ENCODE measurements around the gene NDUFAF3. TPM values are rescaled to one million over a fixed set of nuclear protein-coding genes. Genes with fewer than 3 reads are reported as not detected.

The NDUFAF3 gene
- total RNA-seq, 1 experiment from 2014 or later = 58.9 TPM

- Histone ChIP-seq H3K27ac (no peak overlapping the region), H3K9me3 (replicated peaks) (no peaks in the 10 kb centered on the region), H3K4me1 (peaks cover 6% of the 10 kb centered on the region), H3K4me3 (no peak overlapping the region), H3K36me3 (peaks cover 56% of the 10 kb centered on the region), H3K27me3 (no peaks in the 10 kb centered on the region)
- DNase-seq = no peak
These were observed 8.4 kb downstream of the NDUFAF3 start for GRCh38 chr3:49030321-49030720.

GRCh38 chr3:49032646-49033304, 10.9 kb downstream of the NDUFAF3 start:
- Histone ChIP-seq H3K4me1 (peaks cover 6% of the 10 kb centered on the region), H3K36me3 (peaks cover 35% of the 10 kb centered on the region), H3K9me3 (replicated peaks) (no peaks in the 10 kb centered on the region), H3K27me3 (no peaks in the 10 kb centered on the region), H3K4me3 (no peak overlapping the region), H3K27ac (no peak overlapping the region)
- no peak for DNase-seq

DNA sequence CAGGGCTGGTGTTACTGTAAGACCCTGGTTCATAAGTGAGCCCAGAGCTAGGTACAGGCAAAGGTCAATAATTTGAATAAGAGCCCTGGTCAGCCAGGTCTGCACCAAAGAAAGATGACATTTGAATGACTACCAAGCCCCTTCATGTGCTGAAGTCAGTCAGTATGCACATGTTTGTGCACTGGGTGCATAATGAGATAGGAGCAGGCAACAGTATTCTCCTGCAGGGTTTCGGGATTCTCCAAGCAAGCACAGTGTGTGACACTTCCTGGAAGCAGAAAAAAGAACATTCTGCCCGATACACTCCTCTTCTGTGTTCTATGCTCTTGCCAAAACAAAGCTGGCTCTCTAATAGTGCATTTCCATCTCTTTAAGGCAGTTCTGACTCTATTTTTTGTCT, 12.7 kb downstream of the NDUFAF3 start:
- Histone ChIP-seq H3K4me1 (no peaks in the 10 kb centered on the region), H3K36me3 (peaks cover 41% of the 10 kb centered on the region), H3K4me3 (no peak overlapping the region), H3K27me3 (no peaks in the 10 kb centered on the region), H3K9me3 (replicated peaks) (no peaks in the 10 kb centered on the region), H3K27ac (no peak overlapping the region)
- DNase-seq = no peak

- Histone ChIP-seq H3K27ac (no peak overlapping the region), H3K36me3 (peaks cover 45% of the 10 kb centered on the region), H3K9me3 (replicated peaks) (no peaks in the 10 kb centered on the region), H3K4me1 (no peaks in the 10 kb centered on the region), H3K4me3 (no peak overlapping the region), H3K27me3 (no peaks in the 10 kb centered on the region)
- DNase-seq = no peak
These were observed 13.4 kb downstream of the NDUFAF3 start for GRCh38 chr3:49035281-49035680.

- H3K4me3 ChIP-seq = no peak overlapping the region
- DNase-seq = no peak
- H3K9me3 ChIP-seq (replicated peaks) = no peaks in the 10 kb centered on the region
- no peak overlapping the region for H3K27ac ChIP-seq
- H3K36me3 ChIP-seq = peaks cover 51% of the 10 kb centered on the region
- no peaks in the 10 kb centered on the region for H3K4me1 ChIP-seq
- no peaks in the 10 kb centered on the region for H3K27me3 ChIP-seq
These were observed 31.6 kb downstream of the NDUFAF3 start for GRCh38 chr3:49053543-49053942.

- peaks cover 51% of the 10 kb centered on the region for H3K36me3 ChIP-seq
- no peaks in the 10 kb centered on the region for H3K9me3 ChIP-seq (replicated peaks)
- H3K27ac ChIP-seq = no peak overlapping the region
- no peaks in the 10 kb centered on the region for H3K27me3 ChIP-seq
- no peak overlapping the region for H3K4me3 ChIP-seq
- H3K4me1 ChIP-seq = no peaks in the 10 kb centered on the region
- no peak for DNase-seq
These were observed 32.5 kb downstream of the NDUFAF3 start for GRCh38 chr3:49054344-49054862.

GRCh38 chr3:49057268-49057667, 35.3 kb downstream of the NDUFAF3 start:
- no peak for DNase-seq
- H3K36me3 ChIP-seq = peaks cover 59% of the 10 kb centered on the region

DNA sequence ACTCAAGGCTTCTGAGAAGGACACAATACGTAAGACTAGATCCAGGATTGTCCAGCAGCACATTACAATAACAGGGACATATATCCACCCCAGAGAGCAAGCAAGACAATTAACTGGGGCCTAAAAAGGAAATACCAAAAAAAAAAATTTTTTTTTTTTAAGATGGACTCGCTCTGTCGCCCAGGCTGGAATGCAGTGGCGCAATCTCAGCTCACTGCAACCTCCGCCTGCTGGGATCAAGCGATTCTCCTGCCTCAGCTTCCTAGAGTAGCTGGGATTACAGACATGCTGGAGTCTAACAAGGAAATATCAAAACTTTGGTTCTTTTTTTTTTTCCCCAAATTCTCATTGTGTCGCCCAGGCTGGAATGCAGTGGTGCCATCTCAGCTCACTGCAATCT, 36.1 kb downstream of the NDUFAF3 start:
- H3K9me3 ChIP-seq (replicated peaks) = no peaks in the 10 kb centered on the region
- H3K27me3 ChIP-seq = no peaks in the 10 kb centered on the region
- H3K4me1 ChIP-seq = no peaks in the 10 kb centered on the region
- peaks cover 59% of the 10 kb centered on the region for H3K36me3 ChIP-seq
- H3K27ac ChIP-seq = no peak overlapping the region
- H3K4me3 ChIP-seq = no peak overlapping the region
- no peak for DNase-seq

More at GRCh38 chr3:49057268-49057667, 35.3 kb downstream of the NDUFAF3 start:
- no peaks in the 10 kb centered on the region for H3K27me3 ChIP-seq
- no peak overlapping the region for H3K27ac ChIP-seq
- no peaks in the 10 kb centered on the region for H3K4me1 ChIP-seq
- H3K9me3 ChIP-seq (replicated peaks) = no peaks in the 10 kb centered on the region
- no peak overlapping the region for H3K4me3 ChIP-seq

Other genes starting within 250 kb of the NDUFAF3 start
- gene PRKAR2A, start 174.2 kb upstream of the NDUFAF3 start, total RNA-seq (2014; rRNA removed; shearing (Covaris generic)) = 45.0 and 46.5 TPM in 2 replicates
- 6.8 and 7.0 TPM in 2 replicates for gene SLC25A20, start 123.2 kb upstream of the NDUFAF3 start, total RNA-seq (2014; rRNA removed; shearing (Covaris generic))
- gene ARIH2, start 103.3 kb upstream of the NDUFAF3 start, total RNA-seq (2014; rRNA removed; shearing (Covaris generic)) = 86.5 and 100 TPM in 2 replicates
- gene P4HTM, start 31.9 kb upstream of the NDUFAF3 start, total RNA-seq (2014; rRNA removed; shearing (Covaris generic)) = 0.35 and 0.36 TPM in 2 replicates
- gene WDR6, start 14.7 kb upstream of the NDUFAF3 start, total RNA-seq (2014; rRNA removed; shearing (Covaris generic)) = 69.9 and 81.9 TPM in 2 replicates
- 6.9 and 7.6 TPM in 2 replicates for gene DALRD3, start 3.5 kb upstream of the NDUFAF3 start, total RNA-seq (2014; rRNA removed; shearing (Covaris generic))
- 244 and 273 TPM in 2 replicates for gene IMPDH2, start 7.3 kb downstream of the NDUFAF3 start, total RNA-seq (2014; rRNA removed; shearing (Covaris generic))
- 89.8 and 94.5 TPM in 2 replicates for gene QRICH1, start 72.0 kb downstream of the NDUFAF3 start, total RNA-seq (2014; rRNA removed; shearing (Covaris generic))
- gene QARS1, start 82.6 kb downstream of the NDUFAF3 start, total RNA-seq (2014; rRNA removed; shearing (Covaris generic)) = 192 TPM in 2 replicates
- 39.2 and 41.2 TPM in 2 replicates for gene USP19, start 98.7 kb downstream of the NDUFAF3 start, total RNA-seq (2014; rRNA removed; shearing (Covaris generic))
- gene LAMB2, start 110.9 kb downstream of the NDUFAF3 start, total RNA-seq (2014; rRNA removed; shearing (Covaris generic)) = 49.7 and 53.4 TPM in 2 replicates
- 16.0 and 19.3 TPM in 2 replicates for gene CCDC71, start 144.2 kb downstream of the NDUFAF3 start, total RNA-seq (2014; rRNA removed; shearing (Covaris generic))
- gene KLHDC8B, start 149.5 kb downstream of the NDUFAF3 start, total RNA-seq (2014; rRNA removed; shearing (Covaris generic)) = 7.8 and 8.6 TPM in 2 replicates